K562 (cell line): ENCODE measurements around the gene EFCAB10. TPM values are rescaled to one million over a fixed set of nuclear protein-coding genes. Genes with fewer than 3 reads are reported as not detected.

Experiments
- ATAC-seq: fragments of 200-7000 bp; cut with Tn5 transposase; 3 replicates; pipeline ENCODE4 v1.9.1; 2020; ENCODE audit warnings: moderate library complexity
- BruUV-seq: library from RNA; stranded (reverse); fragments of 400-500 nt; replicated peaks from 2 replicates; lab custom pipeline; 2021; lab: Mats Ljungman, UMichigan
- CTCF ChIA-PET: fragments of 300-600 bp; formaldehyde crosslinking; extraction: SDS; loops from one replicate; lab custom pipeline; 2021; ENCODE audit warnings: low intra/inter-chr PET ratio; lab: Yijun Ruan, JAX
- POLR2A ChIA-PET: fragments of 300-600, 350-650 bp; sonication (Branson Sonifier 250); formaldehyde crosslinking; extraction: SDS; loops from one replicate; lab custom pipeline; 2021; ENCODE audit warnings: antibody characterized with exemption, inconsistent platforms; lab: Yijun Ruan, JAX
- DNase-seq, 4 experiments: peaks; one replicate each; pipeline versions ENCODE4 v3.0.0 to v3.0.0-alpha.2; 2011 to 2018; ENCODE audit warnings: low spot score in 3 of 4, mixed read lengths in 3 of 4; ENCODE audit errors: extremely low read depth in 1 of 4
- FAIRE-seq: peaks from 2 replicates; lab custom pipeline; 2011; peaks lifted over from hg19 to GRCh38; lab: Jason Lieb, UNC
- H2AFZ ChIP-seq: 2 replicates; pipeline ENCODE4 v1.6.0; 2011; ENCODE audit warnings: low read depth, low read length, control low read depth, inconsistent platforms
- H3K27ac ChIP-seq: fragments of 200-600 bp; 3 replicates; pipeline ENCODE4 v1.8.0; 2011; ENCODE audit warnings: low read depth, mild to moderate bottlenecking, control low read depth, inconsistent platforms, low read length, moderate library complexity, mixed read lengths; ENCODE audit errors: extremely low read depth
- H3K27me3 ChIP-seq, 2 experiments: fragments of 300-600 bp in 1 of 2; 2 replicates in 1 of 2; 3 replicates in 1 of 2; pipeline versions ENCODE4 v1.6.0 to v1.8.0; 2011; ENCODE audit warnings: inconsistent platforms in 2 of 2, low read length in 2 of 2, mild to moderate bottlenecking in 1 of 2, mixed read lengths in 1 of 2, moderate library complexity in 1 of 2; ENCODE audit not compliant: control insufficient read depth in 2 of 2, insufficient read depth in 2 of 2
- H3K36me3 ChIP-seq: fragments of 300-600 bp; 3 replicates; pipeline ENCODE4 v1.8.0; 2011; ENCODE audit warnings: mild to moderate bottlenecking, low read length, inconsistent platforms; ENCODE audit not compliant: control insufficient read depth, insufficient read depth
- H3K4me1 ChIP-seq, 2 experiments: fragments of 200-600 bp in 1 of 2; replicated peaks in 1 of 2; 2 replicates in 1 of 2; 3 replicates in 1 of 2; pipeline versions ENCODE4 v1.5.1 to v1.8.0; 2011; ENCODE audit warnings: inconsistent platforms in 2 of 2, low read length in 2 of 2, mild to moderate bottlenecking in 1 of 2, mixed read lengths in 1 of 2, moderate library complexity in 1 of 2; ENCODE audit not compliant: control insufficient read depth in 2 of 2, insufficient read depth in 2 of 2
- H3K4me2 ChIP-seq: 2 replicates; pipeline ENCODE4 v1.6.1; 2011; ENCODE audit warnings: low read length, control low read depth, inconsistent platforms, mixed read lengths; ENCODE audit not compliant: insufficient read depth
- H3K4me3 ChIP-seq: fragments of 200-600 bp; sonication (generic), shearing (Covaris generic); 2 replicates; pipeline ENCODE4 v1.5.1; 2016; ENCODE audit warnings: control low read depth, inconsistent platforms
- H3K79me2 ChIP-seq: fragments of 200-600 bp; 3 replicates; pipeline ENCODE4 v1.8.0; 2011; ENCODE audit warnings: low read length, inconsistent platforms; ENCODE audit not compliant: control insufficient read depth, insufficient read depth
- H3K9ac ChIP-seq, 2 experiments: 2 replicates each; pipeline versions ENCODE4 v1.6.0 to v1.6.1; 2011; ENCODE audit warnings: low read depth in 2 of 2, low read length in 2 of 2, control low read depth in 1 of 2, inconsistent platforms in 1 of 2, mild to moderate bottlenecking in 1 of 2, mixed read lengths in 1 of 2; ENCODE audit not compliant: insufficient read depth in 1 of 2
- H3K9me1 ChIP-seq: one replicate; pipeline ENCODE4 v1.6.0; 2011; ENCODE audit warnings: inconsistent platforms, mild to moderate bottlenecking, low read length, moderate library complexity; ENCODE audit not compliant: control insufficient read depth, insufficient read depth
- H3K9me3 ChIP-seq: replicated peaks from 2 replicates; pipeline ENCODE4 v1.5.1; 2011; ENCODE audit warnings: low read depth, low read length, inconsistent platforms; ENCODE audit not compliant: control insufficient read depth, insufficient read depth
- H4K20me1 ChIP-seq: replicated peaks from 2 replicates; pipeline ENCODE4 v1.6.1; 2011; ENCODE audit warnings: low read length, inconsistent platforms, mixed read lengths; ENCODE audit not compliant: control insufficient read depth, insufficient read depth
- CBX5 ChIP-seq: IDR thresholded peaks from 2 replicates; pipeline ENCODE4 v1.6.1; 2014; ENCODE audit warnings: low read depth, borderline replicate concordance
- RBM22 ChIP-seq: fragments of 200-400 bp; formaldehyde crosslinking; IDR thresholded peaks from 2 replicates; pipeline ENCODE4 v1.6.1; 2018; ENCODE audit warnings: low read length, low read depth; ENCODE audit not compliant: poor library complexity, severe bottlenecking
- TAF7 ChIP-seq: fragments of 450-650 bp; IDR thresholded peaks from 2 replicates; pipeline ENCODE4 v1.6.1; 2016; ENCODE audit warnings: missing genetic modification characterization, missing compliant biosample characterization
- TEAD4 ChIP-seq, 2 experiments: sonication (generic) in 1 of 2; formaldehyde crosslinking in 1 of 2; IDR thresholded peaks; 2 replicates each; pipeline versions ENCODE4 v1.6.1 to v1.8.0; 2012 to 2022; ENCODE audit warnings: borderline replicate concordance in 1 of 2, inconsistent platforms in 1 of 2, low read length in 1 of 2, mild to moderate bottlenecking in 1 of 2, missing genetic modification reagents in 1 of 2
- WGBS: fragments of 100-300 bp; shearing (Covaris generic); methylation state at CpG from one replicate; pipeline ENCODE4 v1.1.6; 2016; ENCODE audit warnings: low coverage, mixed read lengths; ENCODE audit not compliant: insufficient coverage; ENCODE audit errors: missing lambda C conversion rate; 5-methylcytosine and 5-hydroxymethylcytosine counted together
- in situ Hi-C: fragments of 300-500 bp; cut with MboI; formaldehyde crosslinking; loops from 4 replicates; pipeline ENCODE4 v1.15.0; 2018; ENCODE audit warnings: inconsistent platforms, mixed read lengths
- intact Hi-C: fragments of 100-400 bp; cut with micrococcal nuclease; formaldehyde crosslinking; loops from 2 replicates; pipeline ENCODE4 v1.14.2; 2022
- polyA plus RNA-seq, 8 experiments: library from polyadenylated mRNA; depleted of rRNA in 4 of 8; stranded (reverse) in 5 of 8; unstranded in 3 of 8; fragments of >200 nt; fragmentation: Nextera tagmentation in 2 of 8; fragmentation: Illumina TruSeq in 1 of 8; extraction: Ambion mirVana in 2 of 8; extraction: Trizol in 1 of 8; gene quantifications; 2 replicates each; pipeline versions ENCODE4 v1.2.1 to v1.2.3, GENCODE V29; 2011 to 2014; ENCODE audit warnings: inconsistent platforms in 1 of 8, missing spikeins in 1 of 8
- total RNA-seq, 7 experiments: library from RNA; depleted of rRNA in 6 of 7; stranded (reverse); fragments of >200 nt in 6 of 7; fragmentation: Illumina TruSeq in 2 of 7; extraction: Trizol in 2 of 7; gene quantifications; 2 replicates each; pipeline versions ENCODE4 v1.2.1 to v1.2.3, GENCODE V29; 2011 to 2021; ENCODE audit warnings: low replicate concordance in 1 of 7

EFCAB10 gene
- total and polyA plus RNA-seq, 9 of the 15 experiments (the other 6 are each of a cell fraction or from before 2014, with no cell fraction given) = 5.0 to 21.4 (median 16.8) TPM

- BruUV-seq = no TSS peak
- Histone ChIP-seq H2AFZ (no peak overlapping the region), H3K36me3 (no peaks in the 10 kb centered on the region), H3K9me3 (no peaks in the 10 kb centered on the region), H4K20me1 (0 out of 2 replicates have a peak, but pooled peaks cover 6% of the 10 kb centered on the region), H3K9ac (no peak overlapping the region), H3K27ac (no peak overlapping the region), H3K4me1 (peaks cover 0 to 12% of the 10 kb centered on the region in 2 experiments; a peak in 1 of 5 replicates), H3K4me3 (no peak overlapping the region), H3K4me2 (no peak overlapping the region), H3K27me3 (peaks cover 4 to 45% of the 10 kb centered on the region in 2 experiments; a peak in 3 of 5 replicates), H3K9me1 (no peaks in the 10 kb centered on the region), H3K79me2 (no peaks in the 10 kb centered on the region)
- FAIRE-seq = no peak
- DNase-seq = no peak
- TF ChIP-seq CBX5 = no peak
- no peak for TF ChIP-seq RBM22
- no peak for TF ChIP-seq TAF7 (tag)
- TF ChIP-seq TEAD4 (IDR thresholded peaks at IDR 0.05; ENCODE audit: low read length) = no peak
- TF ChIP-seq TEAD4 (CRISPR knock-in tag; IDR thresholded peaks at IDR 0.05; ENCODE audit: borderline replicate concordance) = no peak
- ATAC-seq = no peak
- POLR2A ChIA-PET = interaction anchor here (0.6 to 0.7 kb wide), 2 partner anchors 19 to 606 kb away, joined by 3 to 4 read pairs; no protein-coding TSS in a partner anchor
- in situ Hi-C loops = loop anchor here (10.0 kb wide), 1 partner anchor 959 kb away; no protein-coding TSS in a partner anchor
- 52% methylated on average over 31 of the region's 32 CpGs for WGBS
- intact Hi-C loops = no loop called here
- CTCF ChIA-PET = no interaction called here
Measured at GRCh38 chr7:105613611-105614330, 32.5 kb upstream of the EFCAB10 start.
